ENCODE data around the gene MLLT1. TPM values are rescaled to one million over a fixed set of nuclear protein-coding genes. Genes with fewer than 3 reads are reported as not detected.
"Not testable (repeated sequence)": the region's sequence is repeated elsewhere in the genome, so short reads cannot be mapped to it uniquely, and the experiment has no call there.

MLLT1 gene
- total RNA-seq, result 35.6 TPM
- under 1 TPM; 0.45 to 0.79 (median 0.58) TPM for polyA plus RNA-seq

- ATAC-seq (ENCODE audit: low read depth in 2 of 2) (peak; percentile 91), DNase-seq (peak; percentile 90 to 97 (median 91))
- no peaks in the 10 kb centered on the region for H3K27me3 ChIP-seq (ENCODE audit: control insufficient read depth, insufficient read depth, low read length)
- H3K36me3 ChIP-seq (ENCODE audit: control insufficient read depth, insufficient read depth, low read length), result no peaks in the 10 kb centered on the region
- H3K27ac ChIP-seq (ENCODE audit: insufficient read depth, low read length, poor library complexity, severe bottlenecking), result peak within 1 kb of the TSS; percentile 68
- Mint-ChIP-seq H3K27ac (peak within 1 kb of the TSS; percentile 91 to 94 (median 92)), H3K36me3 (no peaks in the 10 kb centered on the region), H3K4me3 (peak within 1 kb of the TSS; percentile 91 to 96 (median 94)), H3K9me3 (peaks cover 0 to under 1% (median 0%) of the 10 kb centered on the region in 7 donors), H3K27me3 (no peaks in the 10 kb centered on the region), H3K4me1 (peaks cover 6 to 43% (median 26%) of the 10 kb centered on the region in 4 donors)
- H3K9me3 ChIP-seq (ENCODE audit: control insufficient read depth in 2 of 2, low read length in 2 of 2), result no peaks in the 10 kb centered on the region
- H3K4me3 ChIP-seq (ENCODE audit: low read depth, low read length), result peak within 1 kb of the TSS; percentile 59
- peaks cover 27% of the 10 kb centered on the region for H3K4me1 ChIP-seq (ENCODE audit: control insufficient read depth, insufficient read depth, low read length, poor library complexity, severe bottlenecking)
Observed at GRCh38 chr19:6279931-6280591, at the start of gene MLLT1. Gene MLLT1, minus strand, starts transcription at chr19:6279975. Its CDS starts 191 bp downstream, at chr19:6279784.

DNA sequence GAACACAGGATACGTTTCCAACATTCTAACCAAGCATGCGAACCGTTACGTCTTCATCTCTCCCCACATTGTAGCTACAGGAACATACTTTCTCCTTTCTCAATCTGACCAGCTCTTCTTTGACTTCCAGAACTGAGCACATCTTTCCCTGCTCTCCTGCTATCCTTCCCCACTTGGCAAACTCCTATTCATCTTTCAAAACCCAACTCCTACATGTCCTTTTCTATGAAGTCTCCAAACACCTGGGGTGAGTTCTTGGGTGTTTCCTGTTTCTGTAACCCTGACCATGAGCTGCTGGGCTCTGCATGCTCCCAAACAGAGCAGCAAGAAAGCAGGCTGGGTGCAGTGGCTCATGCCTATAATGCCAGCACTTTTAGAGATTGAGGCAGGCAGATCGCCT lies 47.0 kb upstream of the MLLT1 start:
- Histone ChIP-seq H3K27ac (ENCODE audit: insufficient read depth, low read length, poor library complexity, severe bottlenecking) (no peak overlapping the region), H3K9me3 (ENCODE audit: control insufficient read depth in 2 of 2, low read length in 2 of 2) (no peaks in the 10 kb centered on the region), H3K4me3 (ENCODE audit: low read depth, low read length) (no peak overlapping the region), H3K36me3 (ENCODE audit: control insufficient read depth, insufficient read depth, low read length) (no peaks in the 10 kb centered on the region), H3K27me3 (ENCODE audit: control insufficient read depth, insufficient read depth, low read length) (no peaks in the 10 kb centered on the region), H3K4me1 (ENCODE audit: control insufficient read depth, insufficient read depth, low read length, poor library complexity, severe bottlenecking) (no peaks in the 10 kb centered on the region)
- ATAC-seq (ENCODE audit: low read depth in 2 of 2) (no peak), DNase-seq (no peak)
- Mint-ChIP-seq H3K36me3 (peaks cover 7% of the 10 kb centered on the region), H3K27me3 (no peaks in the 10 kb centered on the region), H3K4me1 (peaks cover 0 to 5% (median 0%) of the 10 kb centered on the region in 4 donors), H3K4me3 (no peak overlapping the region), H3K27ac (no peak overlapping the region), H3K9me3 (peaks cover 0 to 1% (median 0%) of the 10 kb centered on the region in 7 donors)

DNA sequence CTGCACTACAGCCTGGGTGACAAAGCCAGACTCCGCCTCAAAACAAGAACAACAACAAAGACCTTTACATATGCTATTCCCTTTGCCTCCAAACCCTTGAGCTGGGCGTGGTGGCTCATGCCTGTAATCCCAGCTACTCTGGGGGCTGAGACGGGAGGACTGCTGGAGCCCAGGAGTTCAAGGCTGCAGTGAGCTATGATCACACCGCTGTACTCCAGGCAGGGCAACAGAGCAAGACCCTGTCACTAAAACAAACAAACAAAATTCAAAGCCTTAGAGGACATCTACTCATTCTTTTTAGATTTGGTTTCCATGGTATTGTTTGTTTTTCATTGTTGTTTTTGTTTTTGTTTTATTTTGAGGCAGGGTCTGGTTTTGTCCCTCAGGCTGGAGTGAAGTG lies 45.8 kb upstream of the MLLT1 start:
- Histone ChIP-seq H3K27me3 (ENCODE audit: control insufficient read depth, insufficient read depth, low read length) (no peaks in the 10 kb centered on the region), H3K4me1 (ENCODE audit: control insufficient read depth, insufficient read depth, low read length, poor library complexity, severe bottlenecking) (no peaks in the 10 kb centered on the region), H3K36me3 (ENCODE audit: control insufficient read depth, insufficient read depth, low read length) (no peaks in the 10 kb centered on the region), H3K9me3 (ENCODE audit: control insufficient read depth in 2 of 2, low read length in 2 of 2) (no peaks in the 10 kb centered on the region), H3K27ac (ENCODE audit: insufficient read depth, low read length, poor library complexity, severe bottlenecking) (no peak overlapping the region), H3K4me3 (ENCODE audit: low read depth, low read length) (no peak overlapping the region)
- peaks cover 0 to 1% (median 0%) of the 10 kb centered on the region in 7 donors for H3K9me3 Mint-ChIP-seq
- H3K4me1 Mint-ChIP-seq, result peaks cover 0 to 5% (median 0%) of the 10 kb centered on the region in 4 donors
- no peak overlapping the region for H3K4me3 Mint-ChIP-seq
- peaks cover 4% of the 10 kb centered on the region for H3K27me3 Mint-ChIP-seq
- ATAC-seq (ENCODE audit: low read depth in 2 of 2) (no peak), DNase-seq (no peak)
- no peak overlapping the region for H3K27ac Mint-ChIP-seq
- H3K36me3 Mint-ChIP-seq, result peaks cover 7% of the 10 kb centered on the region

GRCh38 chr19:6324757-6325156 lies 45.0 kb upstream of the MLLT1 start:
- Mint-ChIP-seq H3K27ac (no peak overlapping the region), H3K4me1 (peaks cover 0 to 5% (median 0%) of the 10 kb centered on the region in 4 donors), H3K4me3 (no peak overlapping the region), H3K9me3 (peaks cover 0 to 1% (median 0%) of the 10 kb centered on the region in 7 donors), H3K36me3 (peaks cover 7% of the 10 kb centered on the region), H3K27me3 (peaks cover 4% of the 10 kb centered on the region)
- Histone ChIP-seq H3K27ac (ENCODE audit: insufficient read depth, low read length, poor library complexity, severe bottlenecking) (no peak overlapping the region), H3K4me3 (ENCODE audit: low read depth, low read length) (no peak overlapping the region), H3K36me3 (ENCODE audit: control insufficient read depth, insufficient read depth, low read length) (no peaks in the 10 kb centered on the region), H3K4me1 (ENCODE audit: control insufficient read depth, insufficient read depth, low read length, poor library complexity, severe bottlenecking) (no peaks in the 10 kb centered on the region), H3K27me3 (ENCODE audit: control insufficient read depth, insufficient read depth, low read length) (no peaks in the 10 kb centered on the region), H3K9me3 (ENCODE audit: control insufficient read depth in 2 of 2, low read length in 2 of 2) (no peaks in the 10 kb centered on the region)
- no peak for DNase-seq
- ATAC-seq (ENCODE audit: low read depth in 2 of 2), result no peak

GRCh38 chr19:6322284-6322683 lies 42.5 kb upstream of the MLLT1 start:
- Mint-ChIP-seq H3K27ac (no peak overlapping the region), H3K4me3 (no peak overlapping the region), H3K9me3 (peaks cover 0 to 1% (median 0%) of the 10 kb centered on the region in 7 donors), H3K4me1 (peaks cover 0 to 5% (median 0%) of the 10 kb centered on the region in 4 donors), H3K27me3 (peaks cover 4% of the 10 kb centered on the region), H3K36me3 (peaks cover 11% of the 10 kb centered on the region)
- DNase-seq, result no peak
- H3K4me3 ChIP-seq (ENCODE audit: low read depth, low read length), result no peak overlapping the region
- no peak for ATAC-seq (ENCODE audit: low read depth in 2 of 2)
- no peaks in the 10 kb centered on the region for H3K9me3 ChIP-seq (ENCODE audit: control insufficient read depth in 2 of 2, low read length in 2 of 2)
- no peak overlapping the region for H3K27ac ChIP-seq (ENCODE audit: insufficient read depth, low read length, poor library complexity, severe bottlenecking)
- H3K36me3 ChIP-seq (ENCODE audit: control insufficient read depth, insufficient read depth, low read length), result no peaks in the 10 kb centered on the region
- H3K4me1 ChIP-seq (ENCODE audit: control insufficient read depth, insufficient read depth, low read length, poor library complexity, severe bottlenecking), result no peaks in the 10 kb centered on the region
- H3K27me3 ChIP-seq (ENCODE audit: control insufficient read depth, insufficient read depth, low read length), result no peaks in the 10 kb centered on the region

DNA sequence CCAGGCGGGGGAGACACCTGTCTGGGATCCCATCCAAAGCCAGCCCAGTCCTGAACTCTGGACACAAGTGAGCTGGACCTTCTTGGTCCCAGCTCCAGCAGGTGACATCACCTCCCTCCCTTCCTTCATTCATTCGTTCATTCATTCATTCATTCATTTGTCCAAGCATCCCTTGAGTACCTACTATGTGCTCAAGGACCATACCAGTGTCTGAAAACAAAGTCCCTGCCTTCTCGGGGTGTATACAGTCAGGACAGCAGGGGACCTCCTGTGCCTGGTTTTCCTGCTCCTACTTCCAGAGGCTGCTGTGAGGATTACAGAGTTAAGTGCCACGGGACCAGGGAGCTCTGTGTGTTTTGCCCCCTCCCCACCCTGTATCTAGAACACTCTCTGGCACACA lies 39.6 kb upstream of the MLLT1 start:
- Mint-ChIP-seq H3K4me3 (no peak overlapping the region), H3K4me1 (no peaks in the 10 kb centered on the region), H3K36me3 (peaks cover 10% of the 10 kb centered on the region), H3K9me3 (peaks cover 0 to 2% (median 0%) of the 10 kb centered on the region in 7 donors), H3K27ac (no peak overlapping the region), H3K27me3 (peaks cover 4% of the 10 kb centered on the region)
- Histone ChIP-seq H3K27ac (ENCODE audit: insufficient read depth, low read length, poor library complexity, severe bottlenecking) (no peak overlapping the region), H3K4me3 (ENCODE audit: low read depth, low read length) (no peak overlapping the region), H3K4me1 (ENCODE audit: control insufficient read depth, insufficient read depth, low read length, poor library complexity, severe bottlenecking) (no peaks in the 10 kb centered on the region), H3K27me3 (ENCODE audit: control insufficient read depth, insufficient read depth, low read length) (no peaks in the 10 kb centered on the region), H3K9me3 (ENCODE audit: control insufficient read depth in 2 of 2, low read length in 2 of 2) (no peaks in the 10 kb centered on the region), H3K36me3 (ENCODE audit: control insufficient read depth, insufficient read depth, low read length) (no peaks in the 10 kb centered on the region)
- DNase-seq (no peak), ATAC-seq (ENCODE audit: low read depth in 2 of 2) (no peak)

DNA sequence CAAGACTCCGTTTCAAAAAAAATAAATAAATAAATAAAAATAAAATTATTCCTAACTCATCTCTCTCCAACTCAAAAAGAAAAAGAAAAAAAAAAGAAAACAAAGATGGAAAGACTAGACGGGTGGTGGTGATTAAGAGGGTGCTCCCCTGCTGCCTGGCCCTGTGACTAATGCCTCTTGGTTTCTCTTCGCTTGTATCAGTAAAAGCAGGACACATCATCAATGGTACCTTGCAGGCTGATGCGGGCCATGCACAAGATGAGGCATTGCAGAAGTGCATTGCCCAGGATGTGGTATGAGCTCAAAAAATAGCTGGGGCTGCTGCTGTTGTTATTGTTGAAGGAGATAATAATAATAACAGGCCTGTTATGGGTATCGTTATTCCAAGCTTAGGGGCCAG lies 39.0 kb upstream of the MLLT1 start:
- H3K27me3 ChIP-seq (ENCODE audit: control insufficient read depth, insufficient read depth, low read length), result no peaks in the 10 kb centered on the region
- Mint-ChIP-seq H3K27ac (no peak overlapping the region), H3K36me3 (peaks cover 11% of the 10 kb centered on the region), H3K4me3 (peak overlapping the region in 1 of 4 donors; percentile 74), H3K4me1 (no peaks in the 10 kb centered on the region), H3K27me3 (peaks cover 4% of the 10 kb centered on the region), H3K9me3 (peaks cover 0 to 2% (median 0%) of the 10 kb centered on the region in 7 donors)
- H3K4me3 ChIP-seq (ENCODE audit: low read depth, low read length), result no peak overlapping the region
- no peaks in the 10 kb centered on the region for H3K9me3 ChIP-seq (ENCODE audit: control insufficient read depth in 2 of 2, low read length in 2 of 2)
- DNase-seq (no peak), ATAC-seq (ENCODE audit: low read depth in 2 of 2) (no peak)
- H3K4me1 ChIP-seq (ENCODE audit: control insufficient read depth, insufficient read depth, low read length, poor library complexity, severe bottlenecking), result no peaks in the 10 kb centered on the region
- H3K36me3 ChIP-seq (ENCODE audit: control insufficient read depth, insufficient read depth, low read length), result no peaks in the 10 kb centered on the region
- no peak overlapping the region for H3K27ac ChIP-seq (ENCODE audit: insufficient read depth, low read length, poor library complexity, severe bottlenecking)

DNA sequence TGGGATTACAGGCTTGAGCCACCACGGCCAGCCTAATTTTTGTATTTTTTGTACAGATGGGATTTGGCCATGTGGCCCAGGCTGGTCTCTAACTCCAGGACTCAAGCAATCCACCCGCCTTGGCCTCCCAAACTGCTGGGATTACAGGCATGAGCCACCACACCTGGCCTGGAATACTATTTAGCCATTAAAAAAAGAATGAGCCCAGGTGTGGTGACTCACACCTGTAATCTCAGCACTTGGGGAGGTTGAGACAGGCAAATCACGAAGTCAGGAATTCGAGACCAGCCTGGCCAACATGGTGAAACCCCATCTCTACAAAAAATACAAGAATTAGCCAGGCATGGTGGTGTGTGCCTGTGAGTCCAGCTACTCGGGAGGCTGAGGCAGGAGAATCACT lies 35.9 kb upstream of the MLLT1 start:
- DNase-seq, result not testable (repeated sequence)

More for the DNA sequence above, 35.9 kb upstream of the MLLT1 start:
- H3K4me3 ChIP-seq (ENCODE audit: low read depth, low read length); ATAC-seq (ENCODE audit: low read depth in 2 of 2); H3K27me3 Mint-ChIP-seq; H3K27ac Mint-ChIP-seq; H3K9me3 ChIP-seq (ENCODE audit: control insufficient read depth in 2 of 2, low read length in 2 of 2); H3K27ac ChIP-seq (ENCODE audit: insufficient read depth, low read length, poor library complexity, severe bottlenecking); H3K36me3 Mint-ChIP-seq; H3K9me3 Mint-ChIP-seq; H3K4me1 Mint-ChIP-seq; H3K4me3 Mint-ChIP-seq; H3K27me3 ChIP-seq (ENCODE audit: control insufficient read depth, insufficient read depth, low read length); H3K36me3 ChIP-seq (ENCODE audit: control insufficient read depth, insufficient read depth, low read length); H3K4me1 ChIP-seq (ENCODE audit: control insufficient read depth, insufficient read depth, low read length, poor library complexity, severe bottlenecking): not testable (repeated sequence)
